Right renal cortex interstitium (tissue), 3 donors: ENCODE measurements around the gene PTPN9. TPM values are rescaled to one million over a fixed set of nuclear protein-coding genes. Genes with fewer than 3 reads are reported as not detected.
"Not testable (repeated sequence)": the region's sequence is repeated elsewhere in the genome, so short reads cannot be mapped to it uniquely, and the experiment has no call there.

Experiments
- DNase-seq, 3 donors: peaks; one replicate each; pipeline ENCODE4 v3.0.0-alpha.2; 2013; ENCODE audit warnings: low read depth in 3 of 3, low spot score in 2 of 3
- polyA plus RNA-seq, 3 donors: library from polyadenylated mRNA; unstranded; fragments of 120-200 nt; gene quantifications; one replicate each; pipeline ENCODE4 v1.2.1, GENCODE V29; 2013; ENCODE audit not compliant: insufficient read length in 3 of 3

The PTPN9 gene
- 10 to 100 TPM; 48.2 to 52.2 (median 51.9) TPM for polyA plus RNA-seq

GRCh38 chr15:75578948-75579920, at the start of gene PTPN9:
TSS of gene PTPN9 (minus strand) at chr15:75579315. CDS start at chr15:75578776, 539 bp downstream.
- peak; percentile 52 to 69 (median 68) for DNase-seq

- peak in 2 of 3 donors; percentile 90 to 91 for DNase-seq
These were observed 46.6 kb upstream of the PTPN9 start, which contains the start of gene SNUPN for GRCh38 chr15:75625542-75626347. TSS of gene SNUPN (minus strand) at chr15:75625725. CDS start at chr15:75621051, 4,674 bp downstream.

- no peak for DNase-seq
These were observed 43.4 kb upstream of the PTPN9 start for GRCh38 chr15:75622505-75622904.

- no peak for DNase-seq
These were observed 41.8 kb upstream of the PTPN9 start for GRCh38 chr15:75620841-75621391.

GRCh38 chr15:75620058-75620820, 41.1 kb upstream of the PTPN9 start:
- no peak for DNase-seq

- no peak for DNase-seq
These were observed 37.7 kb upstream of the PTPN9 start for GRCh38 chr15:75616766-75617165.

GRCh38 chr15:75606711-75607699, 27.9 kb upstream of the PTPN9 start:
- no peak for DNase-seq

- DNase-seq, result no peak
These were observed 26.9 kb upstream of the PTPN9 start for GRCh38 chr15:75606026-75606425.

GRCh38 chr15:75599401-75599800, 20.3 kb upstream of the PTPN9 start:
- DNase-seq, result no peak

GRCh38 chr15:75598361-75598760, 19.2 kb upstream of the PTPN9 start:
- DNase-seq, result no peak

- no peak for DNase-seq
These were observed 18.7 kb upstream of the PTPN9 start for GRCh38 chr15:75597667-75598341.

GRCh38 chr15:75596703-75597345, 17.7 kb upstream of the PTPN9 start:
- DNase-seq, result no peak

- DNase-seq, result no peak
These were observed 15.2 kb upstream of the PTPN9 start for GRCh38 chr15:75594276-75594675.

GRCh38 chr15:75591655-75592364, 12.7 kb upstream of the PTPN9 start:
- DNase-seq, result no peak

- no peak for DNase-seq
These were observed 11.1 kb upstream of the PTPN9 start for GRCh38 chr15:75590239-75590638.

- no peak for DNase-seq
These were observed 10.0 kb upstream of the PTPN9 start for GRCh38 chr15:75589071-75589470.

GRCh38 chr15:75586422-75586821, 7.3 kb upstream of the PTPN9 start:
- DNase-seq, result not testable (repeated sequence)
